Measurements from ENCODE around the gene MFSD6L. TPM values are rescaled to one million over a fixed set of nuclear protein-coding genes. Genes with fewer than 3 reads are reported as not detected.

The MFSD6L gene
- total and polyA plus RNA-seq, 4 donors: 0.19 to 0.39 TPM; not detected in 2

DNA sequence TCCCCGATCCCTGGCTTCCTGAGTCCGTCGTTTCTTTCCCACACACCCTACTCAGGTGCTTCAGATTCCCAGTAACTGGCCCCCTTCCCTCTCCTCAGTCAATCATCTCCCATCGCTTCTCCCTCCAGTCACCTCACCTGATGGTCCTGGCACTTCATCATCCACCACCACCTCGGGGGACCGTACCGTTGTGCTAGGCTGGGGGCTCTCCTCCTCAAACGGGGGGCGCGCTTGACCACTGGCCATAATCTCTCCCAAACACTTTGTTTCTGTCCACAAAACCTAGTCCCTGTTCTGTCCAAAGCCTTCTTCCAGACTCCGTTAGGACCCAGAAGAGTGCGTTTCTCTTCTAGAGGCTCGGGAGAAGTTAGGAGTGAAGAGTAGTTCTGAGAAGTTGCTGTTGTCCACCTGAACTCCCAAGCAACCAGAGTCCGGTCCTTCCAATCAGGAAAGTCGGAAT is 41.0 kb downstream of the MFSD6L start, which contains the start of gene SPDYE4:
SPDYE4 (minus strand) TSS at position 410 of the 460 bp plus-strand sequence; CDS start at position 246, 164 bp downstream.
- Histone ChIP-seq H3K27me3 (ENCODE audit: control insufficient read depth in 1 of 2, insufficient read depth in 2 of 2, low read length in 1 of 2) (no peaks in the 10 kb centered on the region), H3K27ac (ENCODE audit: low read depth in 1 of 2, low read length in 2 of 2) (no peak within 1 kb of the TSS), H3K4me3 (ENCODE audit: low read length in 2 of 2) (no peak within 1 kb of the TSS), H3K9me3 (ENCODE audit: control insufficient read depth, low read length) (no peaks in the 10 kb centered on the region), H3K4me1 (ENCODE audit: control insufficient read depth in 1 of 2, insufficient read depth in 2 of 2, low read length in 2 of 2) (no peaks in the 10 kb centered on the region), H3K36me3 (ENCODE audit: control insufficient read depth in 1 of 2, insufficient read depth in 2 of 2, low read length in 1 of 2) (no peaks in the 10 kb centered on the region)
- intact Hi-C loops (cut with DNase I): no loop called here
- ATAC-seq (ENCODE audit: low FRiP score): no peak
- no peak for DNase-seq
- 94 to 95% methylated on average over 15 of the region's 15 CpGs for WGBS, 2 donors

DNA sequence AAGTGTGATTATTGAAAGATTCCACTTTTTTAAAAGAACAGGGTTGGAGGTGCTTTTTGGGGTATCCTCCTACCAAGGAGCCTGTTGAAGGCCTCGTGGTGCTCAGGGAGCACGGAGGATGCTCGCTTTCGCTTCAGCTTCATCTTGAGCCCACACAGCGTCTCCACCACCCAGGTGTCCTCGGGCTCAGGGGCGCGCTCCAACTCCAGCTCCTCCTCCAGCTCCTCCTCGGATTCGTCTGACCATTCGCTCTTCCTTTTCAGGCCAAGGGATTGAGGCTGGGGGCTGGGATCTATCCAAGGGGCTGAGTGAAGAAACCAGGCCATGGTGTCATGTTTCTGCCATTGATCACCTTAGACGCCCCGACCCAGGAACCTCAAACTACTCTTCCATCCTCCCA is 42.0 kb downstream of the MFSD6L start:
- intact Hi-C loops (cut with DNase I): no loop called here
- Histone ChIP-seq H3K27ac (ENCODE audit: low read depth in 1 of 2, low read length in 2 of 2) (no peak overlapping the region), H3K36me3 (ENCODE audit: control insufficient read depth in 1 of 2, insufficient read depth in 2 of 2, low read length in 1 of 2) (no peaks in the 10 kb centered on the region), H3K4me1 (ENCODE audit: control insufficient read depth in 1 of 2, insufficient read depth in 2 of 2, low read length in 2 of 2) (no peaks in the 10 kb centered on the region), H3K27me3 (ENCODE audit: control insufficient read depth in 1 of 2, insufficient read depth in 2 of 2, low read length in 1 of 2) (no peaks in the 10 kb centered on the region), H3K4me3 (ENCODE audit: low read length in 2 of 2) (no peak overlapping the region), H3K9me3 (ENCODE audit: control insufficient read depth, low read length) (no peaks in the 10 kb centered on the region)
- no peak for DNase-seq
- WGBS, 2 donors: 95 to 96% methylated on average over 13 of the region's 13 CpGs
- no peak for ATAC-seq (ENCODE audit: low FRiP score)

DNA sequence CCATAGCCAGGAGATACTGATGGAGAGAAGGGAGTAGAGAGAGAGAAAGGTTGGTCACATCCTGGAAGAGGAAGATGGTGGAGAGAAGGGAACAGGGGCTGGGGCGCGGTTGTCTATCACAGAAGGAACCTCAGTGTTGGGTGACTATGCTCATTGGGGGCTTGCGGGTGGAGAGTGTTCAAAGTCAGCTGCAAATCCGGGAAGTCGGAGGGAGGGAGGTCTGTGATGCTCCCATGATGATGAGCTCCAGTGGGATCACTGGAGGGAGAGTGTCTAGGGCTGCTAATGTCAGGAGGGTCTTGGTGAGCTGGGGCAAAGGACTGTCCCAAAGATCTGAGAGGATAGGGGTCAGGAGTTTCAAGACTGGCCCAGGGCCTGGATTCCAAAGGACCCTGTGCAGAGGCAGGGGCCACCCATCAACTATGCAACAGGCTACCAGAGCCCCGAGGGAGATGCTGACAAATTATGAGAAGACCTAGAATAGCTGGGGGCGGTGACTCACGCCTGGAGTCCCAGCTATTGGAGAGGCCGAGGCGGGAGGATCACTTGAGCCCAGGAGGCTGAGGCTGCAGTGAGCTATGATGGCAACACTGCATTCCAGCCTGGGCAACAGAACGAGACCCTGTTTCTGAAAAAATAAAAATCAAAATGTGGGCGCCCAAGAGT is 43.4 kb downstream of the MFSD6L start:
- WGBS, 2 donors: 93 to 96% methylated on average over 12 of the region's 12 CpGs

DNA sequence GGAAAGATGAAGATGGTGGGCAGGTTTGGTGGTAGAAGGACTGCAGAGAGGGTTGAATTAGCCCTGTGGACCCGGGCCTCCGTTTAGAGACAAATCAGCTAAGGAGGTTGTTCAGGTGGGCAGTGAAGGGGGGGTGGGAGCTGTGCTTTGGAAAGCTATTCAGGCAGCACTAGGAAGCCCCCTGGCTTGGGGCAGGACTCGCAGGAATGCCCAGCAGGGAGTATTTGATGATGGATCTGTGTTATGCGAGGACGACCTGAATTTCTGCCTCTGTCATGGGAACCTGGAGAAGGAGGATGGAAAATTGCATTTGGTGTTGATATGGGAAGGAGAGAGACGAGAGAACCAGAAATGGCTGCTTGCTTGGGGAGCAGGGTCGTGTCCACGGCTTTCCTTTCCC is 44.3 kb downstream of the MFSD6L start:
- intact Hi-C loops (cut with DNase I): no loop called here
- H3K27me3 ChIP-seq (ENCODE audit: control insufficient read depth in 1 of 2, insufficient read depth in 2 of 2, low read length in 1 of 2): no peaks in the 10 kb centered on the region

More for the DNA sequence above, 43.4 kb downstream of the MFSD6L start:
- no peaks in the 10 kb centered on the region for H3K9me3 ChIP-seq (ENCODE audit: control insufficient read depth, low read length)
- H3K27me3 ChIP-seq (ENCODE audit: control insufficient read depth in 1 of 2, insufficient read depth in 2 of 2, low read length in 1 of 2): no peaks in the 10 kb centered on the region
- intact Hi-C loops (cut with DNase I): no loop called here
- H3K27ac ChIP-seq (ENCODE audit: low read depth in 1 of 2, low read length in 2 of 2): no peak overlapping the region
- H3K36me3 ChIP-seq (ENCODE audit: control insufficient read depth in 1 of 2, insufficient read depth in 2 of 2, low read length in 1 of 2): no peaks in the 10 kb centered on the region
- no peak for ATAC-seq (ENCODE audit: low FRiP score)
- no peak for DNase-seq
- no peaks in the 10 kb centered on the region for H3K4me1 ChIP-seq (ENCODE audit: control insufficient read depth in 1 of 2, insufficient read depth in 2 of 2, low read length in 2 of 2)
- H3K4me3 ChIP-seq (ENCODE audit: low read length in 2 of 2): no peak overlapping the region

DNA sequence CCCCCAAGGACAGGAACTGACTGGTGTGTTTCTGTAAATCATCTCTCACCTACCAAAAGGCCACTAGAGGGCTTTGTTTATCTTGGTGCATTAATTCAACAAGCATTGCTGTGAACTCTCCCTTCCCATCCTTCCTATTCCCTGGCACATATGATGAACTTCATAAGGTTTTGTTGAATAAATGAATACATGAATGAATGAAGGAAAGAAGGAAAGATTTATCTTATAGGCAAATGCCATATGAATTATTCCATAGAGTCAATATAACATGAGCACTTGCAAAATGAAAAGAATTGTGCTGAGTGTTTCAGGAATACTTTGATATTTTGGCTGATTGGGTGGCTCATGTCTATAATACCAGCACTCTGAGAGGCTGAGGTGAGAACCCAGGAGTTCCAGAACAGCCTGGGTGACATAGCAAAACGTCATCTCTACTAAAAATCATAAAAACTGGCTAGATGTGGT is 45.2 kb downstream of the MFSD6L start:
- Histone ChIP-seq H3K27ac (ENCODE audit: low read depth in 1 of 2, low read length in 2 of 2) (no peak overlapping the region), H3K36me3 (ENCODE audit: control insufficient read depth in 1 of 2, insufficient read depth in 2 of 2, low read length in 1 of 2) (no peaks in the 10 kb centered on the region), H3K4me1 (ENCODE audit: control insufficient read depth in 1 of 2, insufficient read depth in 2 of 2, low read length in 2 of 2) (no peaks in the 10 kb centered on the region), H3K4me3 (ENCODE audit: low read length in 2 of 2) (no peak overlapping the region), H3K27me3 (ENCODE audit: control insufficient read depth in 1 of 2, insufficient read depth in 2 of 2, low read length in 1 of 2) (no peaks in the 10 kb centered on the region), H3K9me3 (ENCODE audit: control insufficient read depth, low read length) (no peaks in the 10 kb centered on the region)
- DNase-seq (no peak), ATAC-seq (ENCODE audit: low FRiP score) (no peak)
- intact Hi-C loops (cut with DNase I): loop anchor here in 1 of 2 donors (2.0 kb wide), 1 partner anchor 31 kb away; no protein-coding TSS in a partner anchor
- 73 to 78% methylated on average over 1 of the region's 1 CpG for WGBS, 2 donors

More for the DNA sequence above, 44.3 kb downstream of the MFSD6L start:
- 93% methylated on average over 8 of the region's 8 CpGs for WGBS, 2 donors
- DNase-seq (no peak), ATAC-seq (ENCODE audit: low FRiP score) (no peak)
- Histone ChIP-seq H3K4me1 (ENCODE audit: control insufficient read depth in 1 of 2, insufficient read depth in 2 of 2, low read length in 2 of 2) (no peaks in the 10 kb centered on the region), H3K9me3 (ENCODE audit: control insufficient read depth, low read length) (no peaks in the 10 kb centered on the region), H3K36me3 (ENCODE audit: control insufficient read depth in 1 of 2, insufficient read depth in 2 of 2, low read length in 1 of 2) (no peaks in the 10 kb centered on the region), H3K4me3 (ENCODE audit: low read length in 2 of 2) (no peak overlapping the region), H3K27ac (ENCODE audit: low read depth in 1 of 2, low read length in 2 of 2) (no peak overlapping the region)

DNA sequence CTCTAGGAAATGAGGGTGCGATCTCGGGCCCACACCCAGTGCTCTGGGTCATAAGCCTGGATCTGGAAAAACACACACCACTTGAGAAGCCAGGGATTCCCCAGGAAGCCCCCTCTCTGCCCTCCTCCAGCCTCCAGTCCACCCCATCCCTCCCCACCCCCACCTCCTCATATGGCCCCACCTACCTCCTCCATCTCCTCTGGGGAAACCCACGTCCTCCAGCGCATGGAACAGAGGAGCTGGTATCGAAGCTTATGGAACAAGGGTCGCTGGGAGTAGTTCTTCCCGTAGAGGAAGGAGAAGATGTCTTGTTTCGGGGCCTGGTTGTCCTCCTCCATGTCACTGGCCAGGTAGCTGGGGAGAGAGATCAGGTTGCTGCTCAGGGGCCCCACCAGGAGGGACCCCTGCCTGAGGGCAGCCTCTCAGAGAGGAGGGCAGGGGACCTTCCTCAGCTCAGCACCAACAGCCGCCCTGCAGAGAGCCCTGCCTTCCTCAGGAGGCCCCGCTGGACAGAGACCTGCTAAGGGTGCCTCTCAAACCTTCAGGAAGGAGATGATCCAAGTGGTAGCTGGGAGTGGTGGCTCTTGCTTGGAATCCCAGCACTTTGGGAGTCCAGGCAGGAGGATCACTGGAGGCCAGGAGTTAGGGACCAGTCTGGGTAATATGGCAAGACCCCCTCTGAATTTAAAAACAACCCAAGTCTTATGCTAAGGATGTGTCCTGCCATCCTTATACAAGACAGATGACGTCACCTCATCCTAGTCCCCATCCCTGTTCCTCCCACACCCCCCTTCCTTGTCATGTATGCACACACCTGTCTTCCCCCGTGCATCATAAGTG is 45.8 kb downstream of the MFSD6L start:
- Histone ChIP-seq H3K4me3 (ENCODE audit: low read length in 2 of 2) (no peak overlapping the region), H3K4me1 (ENCODE audit: control insufficient read depth in 1 of 2, insufficient read depth in 2 of 2, low read length in 2 of 2) (no peaks in the 10 kb centered on the region), H3K36me3 (ENCODE audit: control insufficient read depth in 1 of 2, insufficient read depth in 2 of 2, low read length in 1 of 2) (no peaks in the 10 kb centered on the region), H3K9me3 (ENCODE audit: control insufficient read depth, low read length) (no peaks in the 10 kb centered on the region), H3K27ac (ENCODE audit: low read depth in 1 of 2, low read length in 2 of 2) (no peak overlapping the region), H3K27me3 (ENCODE audit: control insufficient read depth in 1 of 2, insufficient read depth in 2 of 2, low read length in 1 of 2) (no peaks in the 10 kb centered on the region)
- ATAC-seq (ENCODE audit: low FRiP score) (no peak), DNase-seq (no peak)
- WGBS, 2 donors: 88 to 90% methylated on average over 11 to 12 of the region's 12 CpGs
- intact Hi-C loops (cut with DNase I): loop anchor here in 1 of 2 donors (2.0 kb wide), 1 partner anchor 31 kb away; no protein-coding TSS in a partner anchor

DNA sequence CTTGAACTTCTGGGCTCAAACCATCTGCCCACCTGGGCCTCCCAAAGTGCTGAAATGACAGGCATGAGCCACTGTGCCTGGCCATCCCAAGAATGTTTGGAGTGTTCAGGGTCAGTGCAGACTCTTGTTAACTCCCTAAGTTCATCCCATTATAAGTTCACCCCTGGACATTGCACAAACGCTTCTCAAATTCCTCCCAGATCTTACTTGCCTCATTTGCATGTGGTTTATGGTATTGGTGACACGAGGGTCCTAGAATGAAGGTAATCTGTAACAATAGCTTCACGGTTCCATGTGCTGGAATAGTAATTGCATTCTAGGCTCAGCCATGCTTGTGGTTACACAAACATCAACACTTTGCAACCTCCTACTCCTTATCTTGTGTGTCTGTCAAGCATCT is 49.5 kb downstream of the MFSD6L start:
- H3K4me3 ChIP-seq (ENCODE audit: low read length in 2 of 2): no peak overlapping the region
- no peaks in the 10 kb centered on the region for H3K4me1 ChIP-seq (ENCODE audit: control insufficient read depth in 1 of 2, insufficient read depth in 2 of 2, low read length in 2 of 2)
- 88 to 93% methylated on average over 3 of the region's 3 CpGs for WGBS, 2 donors
- no peak for DNase-seq
- no peaks in the 10 kb centered on the region for H3K27me3 ChIP-seq (ENCODE audit: control insufficient read depth in 1 of 2, insufficient read depth in 2 of 2, low read length in 1 of 2)
- intact Hi-C loops (cut with DNase I): loop anchor here (5.0 kb wide), 2 partner anchors 117 to 122 kb away; partner anchors contain the start of gene MYH10 (in 1 of the 2)
- no peaks in the 10 kb centered on the region for H3K36me3 ChIP-seq (ENCODE audit: control insufficient read depth in 1 of 2, insufficient read depth in 2 of 2, low read length in 1 of 2)
- no peak overlapping the region for H3K27ac ChIP-seq (ENCODE audit: low read depth in 1 of 2, low read length in 2 of 2)
- H3K9me3 ChIP-seq (ENCODE audit: control insufficient read depth, low read length): no peaks in the 10 kb centered on the region
- no peak for ATAC-seq (ENCODE audit: low FRiP score)

DNA sequence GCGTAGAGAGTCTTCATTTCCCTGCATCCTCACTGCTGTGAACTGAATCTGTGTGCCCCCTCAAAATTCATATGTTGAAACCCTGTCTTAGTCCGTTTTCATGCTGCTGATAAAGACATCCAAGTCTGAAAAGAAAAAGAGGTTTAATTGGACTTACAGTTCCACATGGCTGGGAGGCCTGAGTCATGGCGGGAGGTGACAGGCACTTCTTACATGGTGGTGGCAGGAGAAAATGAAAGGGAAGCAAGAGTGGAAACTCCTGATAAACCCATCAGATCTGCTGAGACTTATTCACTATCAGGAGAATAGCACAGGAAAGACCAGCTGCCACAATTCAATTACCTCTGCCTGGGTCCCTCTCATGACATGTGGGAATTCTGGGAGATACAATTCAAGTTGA is 51.4 kb downstream of the MFSD6L start:
- Histone ChIP-seq H3K9me3 (ENCODE audit: control insufficient read depth, low read length) (no peaks in the 10 kb centered on the region), H3K27me3 (ENCODE audit: control insufficient read depth in 1 of 2, insufficient read depth in 2 of 2, low read length in 1 of 2) (no peaks in the 10 kb centered on the region), H3K36me3 (ENCODE audit: control insufficient read depth in 1 of 2, insufficient read depth in 2 of 2, low read length in 1 of 2) (no peaks in the 10 kb centered on the region), H3K4me1 (ENCODE audit: control insufficient read depth in 1 of 2, insufficient read depth in 2 of 2, low read length in 2 of 2) (no peaks in the 10 kb centered on the region), H3K4me3 (ENCODE audit: low read length in 2 of 2) (no peak overlapping the region), H3K27ac (ENCODE audit: low read depth in 1 of 2, low read length in 2 of 2) (no peak overlapping the region)
- intact Hi-C loops (cut with DNase I): loop anchor here (5.0 kb wide), 2 partner anchors 115 to 120 kb away; partner anchors contain the start of gene MYH10 (in 1 of the 2)
- ATAC-seq (ENCODE audit: low FRiP score) (no peak), DNase-seq (no peak)
- 86 to 93% methylated on average over 3 of the region's 3 CpGs for WGBS, 2 donors
